Fibroblast of upper back skin (primary cell): ENCODE data around the gene BMP7.
A peak's percentile ranks its signal among the peaks of the same experiment; 100 is the strongest.

ENCODE experiments used
- DNase-seq: peaks from one replicate; pipeline ENCODE4 v3.0.0-alpha.2; 2013

Gene BMP7

GRCh38 chr20:57224641-57225138, 41.8 kb downstream of the BMP7 start:
- peak; percentile 13 for DNase-seq

- DNase-seq: peak; percentile 16
Measured at GRCh38 chr20:57223648-57224489, 42.6 kb downstream of the BMP7 start.

- DNase-seq: no peak
Measured at GRCh38 chr20:57222631-57222950, 43.9 kb downstream of the BMP7 start.

- DNase-seq: no peak
Measured at GRCh38 chr20:57221916-57222630, 44.4 kb downstream of the BMP7 start.

GRCh38 chr20:57220337-57221145, 45.9 kb downstream of the BMP7 start:
- peak; percentile 14 for DNase-seq

GRCh38 chr20:57219071-57219677, 47.3 kb downstream of the BMP7 start:
- DNase-seq: no peak

GRCh38 chr20:57218489-57218888, 48.0 kb downstream of the BMP7 start:
- no peak for DNase-seq

GRCh38 chr20:57217802-57218201, 48.6 kb downstream of the BMP7 start:
- no peak for DNase-seq

- no peak for DNase-seq
Measured at GRCh38 chr20:57216669-57217068, 49.8 kb downstream of the BMP7 start.

GRCh38 chr20:57215826-57216471, 50.5 kb downstream of the BMP7 start:
- no peak for DNase-seq

- no peak for DNase-seq
Measured at GRCh38 chr20:57215426-57215825, 51.0 kb downstream of the BMP7 start.

GRCh38 chr20:57214948-57215347, 51.5 kb downstream of the BMP7 start:
- no peak for DNase-seq

GRCh38 chr20:57214427-57214826, 52.0 kb downstream of the BMP7 start:
- no peak for DNase-seq

GRCh38 chr20:57213924-57214323, 52.5 kb downstream of the BMP7 start:
- no peak for DNase-seq

- DNase-seq: no peak
Measured at GRCh38 chr20:57213291-57213690, 53.1 kb downstream of the BMP7 start.

GRCh38 chr20:57212534-57213276, 53.7 kb downstream of the BMP7 start:
- DNase-seq: peak; percentile 90

GRCh38 chr20:57211908-57212533, 54.4 kb downstream of the BMP7 start:
- DNase-seq: no peak

GRCh38 chr20:57211406-57211805, 55.0 kb downstream of the BMP7 start:
- DNase-seq: no peak

GRCh38 chr20:57210911-57211280, 55.5 kb downstream of the BMP7 start:
- DNase-seq: no peak

GRCh38 chr20:57210054-57210910, 56.2 kb downstream of the BMP7 start:
- no peak for DNase-seq
